Endothelial cell of umbilical vein (primary cell): ENCODE results near the gene PLBD1.

ENCODE experiments used
- TF ChIP-seq, protein P1 (sequence below), 2 donors: IDR thresholded peaks; 1 replicate in 1 of 2; 2 replicates in 1 of 2; pipeline ENCODE4 v1.5.1; 2011; ENCODE audit warnings: low read length in 2 of 2, mild to moderate bottlenecking in 2 of 2, moderate library complexity in 2 of 2, control low read depth in 1 of 2, inconsistent platforms in 1 of 2, low read depth in 1 of 2; ENCODE audit not compliant: insufficient read depth in 1 of 2; ENCODE audit errors: extremely low read depth in 1 of 2
- TF ChIP-seq, protein P2 (sequence below): IDR thresholded peaks from 2 replicates; pipeline ENCODE4 v1.6.1; 2011; ENCODE audit not compliant: insufficient read depth, insufficient read length

DNA sequence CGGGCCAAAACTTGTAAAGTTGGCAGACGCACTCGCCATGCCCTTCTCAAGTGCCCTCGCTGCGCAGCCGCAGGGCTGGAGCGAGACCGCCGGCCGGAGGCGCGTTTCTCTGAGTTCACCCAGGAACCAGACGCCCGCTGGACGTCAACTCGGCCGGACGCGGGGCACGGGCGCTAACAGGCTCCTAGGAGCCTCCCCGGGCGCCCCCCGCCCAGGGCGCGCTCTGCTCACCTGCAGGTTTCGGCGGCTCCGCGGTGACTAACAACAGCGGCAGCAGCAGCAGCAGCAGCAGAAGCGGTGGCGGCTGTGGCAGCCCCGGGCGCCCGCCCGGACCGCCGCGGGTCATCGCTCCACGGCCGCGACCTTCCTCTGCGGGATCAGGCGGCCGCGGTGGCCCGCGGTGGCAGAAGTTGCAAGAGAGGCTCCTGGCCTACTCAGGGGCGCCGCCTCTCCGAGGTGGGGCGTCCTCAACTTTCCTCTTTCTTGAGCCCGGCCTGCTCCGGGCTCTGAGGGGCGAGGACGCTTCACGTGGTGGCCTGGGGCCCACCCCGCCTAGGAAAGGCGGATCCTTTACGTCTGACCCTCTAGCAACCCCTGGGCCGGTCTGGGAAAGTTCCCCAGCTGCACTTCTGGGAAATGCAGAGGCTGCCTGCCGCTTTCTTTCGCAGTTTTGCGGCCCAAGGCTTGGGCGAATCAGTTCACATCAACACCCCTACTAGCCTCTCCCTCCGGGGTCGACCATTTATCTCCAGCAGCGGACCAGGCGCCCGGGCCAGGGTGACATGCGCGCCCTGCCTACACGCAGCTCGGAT, at the start of gene PLBD1:
- TF ChIP-seq, protein P1, sequence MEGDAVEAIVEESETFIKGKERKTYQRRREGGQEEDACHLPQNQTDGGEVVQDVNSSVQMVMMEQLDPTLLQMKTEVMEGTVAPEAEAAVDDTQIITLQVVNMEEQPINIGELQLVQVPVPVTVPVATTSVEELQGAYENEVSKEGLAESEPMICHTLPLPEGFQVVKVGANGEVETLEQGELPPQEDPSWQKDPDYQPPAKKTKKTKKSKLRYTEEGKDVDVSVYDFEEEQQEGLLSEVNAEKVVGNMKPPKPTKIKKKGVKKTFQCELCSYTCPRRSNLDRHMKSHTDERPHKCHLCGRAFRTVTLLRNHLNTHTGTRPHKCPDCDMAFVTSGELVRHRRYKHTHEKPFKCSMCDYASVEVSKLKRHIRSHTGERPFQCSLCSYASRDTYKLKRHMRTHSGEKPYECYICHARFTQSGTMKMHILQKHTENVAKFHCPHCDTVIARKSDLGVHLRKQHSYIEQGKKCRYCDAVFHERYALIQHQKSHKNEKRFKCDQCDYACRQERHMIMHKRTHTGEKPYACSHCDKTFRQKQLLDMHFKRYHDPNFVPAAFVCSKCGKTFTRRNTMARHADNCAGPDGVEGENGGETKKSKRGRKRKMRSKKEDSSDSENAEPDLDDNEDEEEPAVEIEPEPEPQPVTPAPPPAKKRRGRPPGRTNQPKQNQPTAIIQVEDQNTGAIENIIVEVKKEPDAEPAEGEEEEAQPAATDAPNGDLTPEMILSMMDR (IDR thresholded peaks at IDR 0.05; ENCODE audit: extremely low read depth in 1 of 2, insufficient read depth in 1 of 2, low read depth in 1 of 2, low read length in 2 of 2) = no peak
- TF ChIP-seq, protein P2, sequence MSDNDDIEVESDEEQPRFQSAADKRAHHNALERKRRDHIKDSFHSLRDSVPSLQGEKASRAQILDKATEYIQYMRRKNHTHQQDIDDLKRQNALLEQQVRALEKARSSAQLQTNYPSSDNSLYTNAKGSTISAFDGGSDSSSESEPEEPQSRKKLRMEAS = no peak
